HS-5 (cell line): ENCODE measurements around the gene CAMTA2.
A peak's percentile ranks its signal among the peaks of the same experiment; 100 is the strongest.

Source experiments
- DNase-seq: peaks from one replicate; pipeline ENCODE4 v3.0.0-alpha.2; 2012; ENCODE audit warnings: low read depth

Gene CAMTA2

GRCh38 chr17:4947010-4947410 lies 40.5 kb downstream of the CAMTA2 start:
- DNase-seq, result no peak

- DNase-seq, result no peak
These were observed 41.0 kb downstream of the CAMTA2 start for GRCh38 chr17:4946312-4946976.

GRCh38 chr17:4945944-4946280 lies 41.6 kb downstream of the CAMTA2 start:
- DNase-seq, result no peak

GRCh38 chr17:4945176-4945943 lies 42.1 kb downstream of the CAMTA2 start:
- peak; percentile 87 for DNase-seq

GRCh38 chr17:4944554-4945175 lies 42.8 kb downstream of the CAMTA2 start:
- no peak for DNase-seq

- DNase-seq, result no peak
These were observed 43.3 kb downstream of the CAMTA2 start for GRCh38 chr17:4944163-4944553.

- DNase-seq, result no peak
These were observed 44.5 kb downstream of the CAMTA2 start for GRCh38 chr17:4942760-4943508.

GRCh38 chr17:4941319-4941610 lies 46.2 kb downstream of the CAMTA2 start:
- no peak for DNase-seq

GRCh38 chr17:4940555-4941318 lies 46.7 kb downstream of the CAMTA2 start:
- DNase-seq, result no peak

- DNase-seq, result peak; percentile 99
These were observed 47.5 kb downstream of the CAMTA2 start, which contains the start of the genes RNF167 and SLC25A11 for GRCh38 chr17:4939796-4940554. Gene RNF167, plus strand, starts transcription at chr17:4940268. Its CDS starts 642 bp downstream, at chr17:4940910. Gene SLC25A11, minus strand, starts transcription at chr17:4940046. Its CDS starts 136 bp downstream, at chr17:4939910.

GRCh38 chr17:4939546-4939795 lies 48.0 kb downstream of the CAMTA2 start:
- no peak for DNase-seq

GRCh38 chr17:4938688-4939545 lies 48.6 kb downstream of the CAMTA2 start:
- DNase-seq, result no peak

GRCh38 chr17:4938069-4938491 lies 49.4 kb downstream of the CAMTA2 start:
- DNase-seq, result no peak

- DNase-seq, result no peak
These were observed 49.9 kb downstream of the CAMTA2 start for GRCh38 chr17:4937553-4937952.

- no peak for DNase-seq
These were observed 51.0 kb downstream of the CAMTA2 start for GRCh38 chr17:4936436-4936835.

GRCh38 chr17:4935650-4936049 lies 51.8 kb downstream of the CAMTA2 start:
- DNase-seq, result no peak

- DNase-seq, result no peak
These were observed 53.1 kb downstream of the CAMTA2 start for GRCh38 chr17:4934173-4934979.

GRCh38 chr17:4933646-4934045 lies 53.8 kb downstream of the CAMTA2 start:
- DNase-seq, result no peak

GRCh38 chr17:4932756-4933155 lies 54.7 kb downstream of the CAMTA2 start:
- no peak for DNase-seq

- no peak for DNase-seq
These were observed 55.5 kb downstream of the CAMTA2 start, which contains the start of gene GP1BA for GRCh38 chr17:4931963-4932362. Gene GP1BA, plus strand, starts transcription at chr17:4932277. Its CDS starts 328 bp downstream, at chr17:4932605.
